HepG2 (cell line): ENCODE data around the gene SCN4B.

Experiments used
- CAMTA2 ChIP-seq: sonication (generic); formaldehyde crosslinking; IDR thresholded peaks from 2 replicates; pipeline ENCODE4 v1.4.0; 2020; ENCODE audit warnings: mild to moderate bottlenecking, missing genetic modification reagents, borderline replicate concordance
- JARID2 ChIP-seq: sonication (generic); formaldehyde crosslinking; IDR thresholded peaks from 2 replicates; pipeline ENCODE4 v1.8.1; 2023; ENCODE audit warnings: missing genetic modification reagents, inconsistent platforms; ENCODE audit not compliant: insufficient replicate concordance
- KLF12 ChIP-seq: sonication (generic); formaldehyde crosslinking; IDR thresholded peaks from 2 replicates; pipeline ENCODE4 v1.4.0; 2020; ENCODE audit warnings: missing genetic modification reagents, borderline replicate concordance
- POLR2AphosphoS5 ChIP-seq: IDR thresholded peaks from 2 replicates; pipeline ENCODE4 v1.6.1; 2012; ENCODE audit warnings: low read depth, low read length
- ZNF224 ChIP-seq: sonication (generic); formaldehyde crosslinking; IDR thresholded peaks from 2 replicates; pipeline ENCODE4 v1.5.0; 2020; ENCODE audit warnings: mild to moderate bottlenecking, missing genetic modification reagents
- ZNF335 ChIP-seq: sonication (generic); formaldehyde crosslinking; IDR thresholded peaks from 2 replicates; pipeline ENCODE4 v1.4.0; 2020; ENCODE audit warnings: missing genetic modification reagents
- ZNF605 ChIP-seq: sonication (generic); formaldehyde crosslinking; IDR thresholded peaks from 2 replicates; pipeline ENCODE4 v1.8.0; 2022; ENCODE audit warnings: mild to moderate bottlenecking, missing genetic modification reagents
- ZNF83 ChIP-seq: sonication (generic); formaldehyde crosslinking; IDR thresholded peaks from 2 replicates; pipeline ENCODE4 v1.4.0; 2020; ENCODE audit warnings: missing genetic modification reagents, mild to moderate bottlenecking, borderline replicate concordance
- TF ChIP-seq, protein P1 (sequence below), 2 experiments: IDR thresholded peaks; 2 replicates each; pipeline ENCODE4 v1.6.1; 2011 to 2012; ENCODE audit warnings: low read length in 2 of 2, borderline replicate concordance in 1 of 2, low read depth in 1 of 2, mild to moderate bottlenecking in 1 of 2, moderate library complexity in 1 of 2
- TF ChIP-seq, protein P2 (sequence below): sonication (generic); formaldehyde crosslinking; IDR thresholded peaks from 2 replicates; pipeline ENCODE4 v1.5.0; 2020; ENCODE audit warnings: mild to moderate bottlenecking, missing genetic modification reagents, moderate library complexity
- TF ChIP-seq, protein P3 (sequence below): sonication (generic); formaldehyde crosslinking; IDR thresholded peaks from 2 replicates; pipeline ENCODE4 v1.4.0; 2020; ENCODE audit warnings: missing genetic modification reagents
- TF ChIP-seq, protein P4 (sequence below): IDR thresholded peaks from 2 replicates; pipeline ENCODE4 v1.6.1; 2016
- TF ChIP-seq, protein P5 (sequence below): sonication (generic); formaldehyde crosslinking; IDR thresholded peaks from 2 replicates; pipeline ENCODE4 v1.8.0; 2022; ENCODE audit warnings: mild to moderate bottlenecking, missing genetic modification reagents, borderline replicate concordance

DNA sequence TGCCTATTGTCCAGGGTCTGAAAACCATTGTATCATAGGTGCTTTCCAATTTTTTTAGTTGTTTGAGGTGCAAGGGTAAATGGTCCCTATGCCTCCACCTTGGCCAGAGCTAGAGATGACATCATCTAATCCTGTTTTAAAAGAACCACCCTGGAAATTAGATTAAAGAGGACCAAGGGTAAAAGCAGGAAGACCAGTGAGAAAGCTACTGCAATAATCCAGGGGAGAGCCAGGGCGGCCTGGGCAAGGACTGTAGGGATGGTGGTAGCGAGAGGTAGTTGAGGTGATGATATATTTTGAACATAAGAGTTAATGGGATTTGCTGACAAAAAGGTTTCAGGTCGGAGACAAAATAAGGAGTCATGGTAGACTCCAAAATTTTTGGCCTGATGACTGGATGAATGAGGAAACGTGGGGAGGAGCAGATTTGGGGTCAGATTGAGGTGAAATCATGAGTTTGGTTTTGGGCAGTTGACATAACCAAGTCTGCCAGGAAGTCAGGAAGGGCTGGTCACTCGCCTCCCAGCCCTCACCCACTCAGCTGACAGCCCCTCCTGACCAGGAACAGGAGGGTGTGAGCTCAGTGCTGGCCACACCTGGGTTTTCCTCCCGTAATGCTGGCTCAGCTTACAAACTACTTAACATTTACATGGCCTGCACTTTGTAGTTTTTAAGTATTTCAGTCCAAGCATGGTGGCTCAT is 23.0 kb downstream of the SCN4B start:
- TF ChIP-seq ZNF224: no peak
- TF ChIP-seq ZNF335 (CRISPR knock-in tag): no peak
- TF ChIP-seq, protein P1, sequence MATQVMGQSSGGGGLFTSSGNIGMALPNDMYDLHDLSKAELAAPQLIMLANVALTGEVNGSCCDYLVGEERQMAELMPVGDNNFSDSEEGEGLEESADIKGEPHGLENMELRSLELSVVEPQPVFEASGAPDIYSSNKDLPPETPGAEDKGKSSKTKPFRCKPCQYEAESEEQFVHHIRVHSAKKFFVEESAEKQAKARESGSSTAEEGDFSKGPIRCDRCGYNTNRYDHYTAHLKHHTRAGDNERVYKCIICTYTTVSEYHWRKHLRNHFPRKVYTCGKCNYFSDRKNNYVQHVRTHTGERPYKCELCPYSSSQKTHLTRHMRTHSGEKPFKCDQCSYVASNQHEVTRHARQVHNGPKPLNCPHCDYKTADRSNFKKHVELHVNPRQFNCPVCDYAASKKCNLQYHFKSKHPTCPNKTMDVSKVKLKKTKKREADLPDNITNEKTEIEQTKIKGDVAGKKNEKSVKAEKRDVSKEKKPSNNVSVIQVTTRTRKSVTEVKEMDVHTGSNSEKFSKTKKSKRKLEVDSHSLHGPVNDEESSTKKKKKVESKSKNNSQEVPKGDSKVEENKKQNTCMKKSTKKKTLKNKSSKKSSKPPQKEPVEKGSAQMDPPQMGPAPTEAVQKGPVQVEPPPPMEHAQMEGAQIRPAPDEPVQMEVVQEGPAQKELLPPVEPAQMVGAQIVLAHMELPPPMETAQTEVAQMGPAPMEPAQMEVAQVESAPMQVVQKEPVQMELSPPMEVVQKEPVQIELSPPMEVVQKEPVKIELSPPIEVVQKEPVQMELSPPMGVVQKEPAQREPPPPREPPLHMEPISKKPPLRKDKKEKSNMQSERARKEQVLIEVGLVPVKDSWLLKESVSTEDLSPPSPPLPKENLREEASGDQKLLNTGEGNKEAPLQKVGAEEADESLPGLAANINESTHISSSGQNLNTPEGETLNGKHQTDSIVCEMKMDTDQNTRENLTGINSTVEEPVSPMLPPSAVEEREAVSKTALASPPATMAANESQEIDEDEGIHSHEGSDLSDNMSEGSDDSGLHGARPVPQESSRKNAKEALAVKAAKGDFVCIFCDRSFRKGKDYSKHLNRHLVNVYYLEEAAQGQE (IDR thresholded peaks at IDR 0.05; ENCODE audit: borderline replicate concordance in 1 of 2, low read depth in 1 of 2, low read length in 2 of 2): no peak
- TF ChIP-seq, protein P2, sequence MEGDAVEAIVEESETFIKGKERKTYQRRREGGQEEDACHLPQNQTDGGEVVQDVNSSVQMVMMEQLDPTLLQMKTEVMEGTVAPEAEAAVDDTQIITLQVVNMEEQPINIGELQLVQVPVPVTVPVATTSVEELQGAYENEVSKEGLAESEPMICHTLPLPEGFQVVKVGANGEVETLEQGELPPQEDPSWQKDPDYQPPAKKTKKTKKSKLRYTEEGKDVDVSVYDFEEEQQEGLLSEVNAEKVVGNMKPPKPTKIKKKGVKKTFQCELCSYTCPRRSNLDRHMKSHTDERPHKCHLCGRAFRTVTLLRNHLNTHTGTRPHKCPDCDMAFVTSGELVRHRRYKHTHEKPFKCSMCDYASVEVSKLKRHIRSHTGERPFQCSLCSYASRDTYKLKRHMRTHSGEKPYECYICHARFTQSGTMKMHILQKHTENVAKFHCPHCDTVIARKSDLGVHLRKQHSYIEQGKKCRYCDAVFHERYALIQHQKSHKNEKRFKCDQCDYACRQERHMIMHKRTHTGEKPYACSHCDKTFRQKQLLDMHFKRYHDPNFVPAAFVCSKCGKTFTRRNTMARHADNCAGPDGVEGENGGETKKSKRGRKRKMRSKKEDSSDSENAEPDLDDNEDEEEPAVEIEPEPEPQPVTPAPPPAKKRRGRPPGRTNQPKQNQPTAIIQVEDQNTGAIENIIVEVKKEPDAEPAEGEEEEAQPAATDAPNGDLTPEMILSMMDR: no peak
- TF ChIP-seq, protein P3, sequence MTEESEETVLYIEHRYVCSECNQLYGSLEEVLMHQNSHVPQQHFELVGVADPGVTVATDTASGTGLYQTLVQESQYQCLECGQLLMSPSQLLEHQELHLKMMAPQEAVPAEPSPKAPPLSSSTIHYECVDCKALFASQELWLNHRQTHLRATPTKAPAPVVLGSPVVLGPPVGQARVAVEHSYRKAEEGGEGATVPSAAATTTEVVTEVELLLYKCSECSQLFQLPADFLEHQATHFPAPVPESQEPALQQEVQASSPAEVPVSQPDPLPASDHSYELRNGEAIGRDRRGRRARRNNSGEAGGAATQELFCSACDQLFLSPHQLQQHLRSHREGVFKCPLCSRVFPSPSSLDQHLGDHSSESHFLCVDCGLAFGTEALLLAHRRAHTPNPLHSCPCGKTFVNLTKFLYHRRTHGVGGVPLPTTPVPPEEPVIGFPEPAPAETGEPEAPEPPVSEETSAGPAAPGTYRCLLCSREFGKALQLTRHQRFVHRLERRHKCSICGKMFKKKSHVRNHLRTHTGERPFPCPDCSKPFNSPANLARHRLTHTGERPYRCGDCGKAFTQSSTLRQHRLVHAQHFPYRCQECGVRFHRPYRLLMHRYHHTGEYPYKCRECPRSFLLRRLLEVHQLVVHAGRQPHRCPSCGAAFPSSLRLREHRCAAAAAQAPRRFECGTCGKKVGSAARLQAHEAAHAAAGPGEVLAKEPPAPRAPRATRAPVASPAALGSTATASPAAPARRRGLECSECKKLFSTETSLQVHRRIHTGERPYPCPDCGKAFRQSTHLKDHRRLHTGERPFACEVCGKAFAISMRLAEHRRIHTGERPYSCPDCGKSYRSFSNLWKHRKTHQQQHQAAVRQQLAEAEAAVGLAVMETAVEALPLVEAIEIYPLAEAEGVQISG (CRISPR knock-in tag): no peak
- no peak for TF ChIP-seq ZNF605
- no peak for TF ChIP-seq ZNF83
- TF ChIP-seq POLR2AphosphoS5: no peak
- TF ChIP-seq, protein P4, sequence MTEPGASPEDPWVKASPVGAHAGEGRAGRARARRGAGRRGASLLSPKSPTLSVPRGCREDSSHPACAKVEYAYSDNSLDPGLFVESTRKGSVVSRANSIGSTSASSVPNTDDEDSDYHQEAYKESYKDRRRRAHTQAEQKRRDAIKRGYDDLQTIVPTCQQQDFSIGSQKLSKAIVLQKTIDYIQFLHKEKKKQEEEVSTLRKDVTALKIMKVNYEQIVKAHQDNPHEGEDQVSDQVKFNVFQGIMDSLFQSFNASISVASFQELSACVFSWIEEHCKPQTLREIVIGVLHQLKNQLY (CRISPR knock-in tag): no peak
- TF ChIP-seq, protein P5, sequence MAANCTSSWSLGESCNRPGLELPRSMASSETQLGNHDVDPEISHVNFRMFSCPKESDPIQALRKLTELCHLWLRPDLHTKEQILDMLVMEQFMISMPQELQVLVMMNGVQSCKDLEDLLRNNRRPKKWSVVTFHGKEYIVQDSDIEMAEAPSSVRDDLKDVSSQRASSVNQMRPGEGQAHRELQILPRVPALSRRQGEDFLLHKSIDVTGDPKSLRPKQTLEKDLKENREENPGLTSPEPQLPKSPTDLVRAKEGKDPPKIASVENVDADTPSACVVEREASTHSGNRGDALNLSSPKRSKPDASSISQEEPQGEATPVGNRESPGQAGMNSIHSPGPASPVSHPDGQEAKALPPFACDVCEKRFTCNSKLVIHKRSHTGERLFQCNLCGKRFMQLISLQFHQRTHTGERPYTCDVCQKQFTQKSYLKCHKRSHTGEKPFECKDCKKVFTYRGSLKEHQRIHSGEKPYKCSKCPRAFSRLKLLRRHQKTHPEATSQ (CRISPR knock-in tag): no peak
- TF ChIP-seq CAMTA2 (CRISPR knock-in tag): no peak
- TF ChIP-seq JARID2 (CRISPR knock-in tag): no peak
- no peak for TF ChIP-seq KLF12 (CRISPR knock-in tag)
